GM12892 (cell line): ENCODE measurements around the gene SPG7.

Experiments
- POLR2A ChIP-seq: IDR thresholded peaks from 2 replicates; pipeline ENCODE4 v1.6.1; 2011; ENCODE audit warnings: low read depth, low read length, control low read depth
- TAF1 ChIP-seq: IDR thresholded peaks from 2 replicates; pipeline ENCODE4 v1.6.1; 2011; ENCODE audit warnings: low read depth, mild to moderate bottlenecking, control low read depth, low read length, borderline replicate concordance

- no peak for TF ChIP-seq TAF1
- no peak for TF ChIP-seq POLR2A
Measured at GRCh38 chr16:89522287-89522686, 14.1 kb downstream of the SPG7 start.
